ENCODE measurements around the gene CAPN12.

The CAPN12 gene

GRCh38 chr19:38692458-38693379, 51.6 kb downstream of the CAPN12 start:
- no peak for DNase-seq (ENCODE audit: insufficient read length, low spot score)
- TF ChIP-seq POLR2A (IDR thresholded peaks at IDR 0.05; ENCODE audit: low read depth, low read length) (no peak), SPI1 (IDR thresholded peaks at IDR 0.05; ENCODE audit: low read depth, low read length) (0 out of 2 replicates have a peak, but pooled peaks have one; percentile 34), POLR2AphosphoS5 (IDR thresholded peaks at IDR 0.05; ENCODE audit: low read depth, low read length) (no peak), PAX5 (IDR thresholded peaks at IDR 0.05; ENCODE audit: insufficient read depth, low read length, severe bottlenecking) (no peak), POU2F2 (IDR thresholded peaks at IDR 0.05; ENCODE audit: low read depth, low read length) (no peak), TAF1 (IDR thresholded peaks at IDR 0.05; ENCODE audit: low read depth, low read length) (no peak)
- no peak for FAIRE-seq

GRCh38 chr19:38691938-38692457, 52.3 kb downstream of the CAPN12 start:
- TF ChIP-seq TAF1 (IDR thresholded peaks at IDR 0.05; ENCODE audit: low read depth, low read length) (no peak), POLR2A (IDR thresholded peaks at IDR 0.05; ENCODE audit: low read depth, low read length) (no peak), POU2F2 (IDR thresholded peaks at IDR 0.05; ENCODE audit: low read depth, low read length) (no peak), PAX5 (IDR thresholded peaks at IDR 0.05; ENCODE audit: insufficient read depth, low read length, severe bottlenecking) (no peak), SPI1 (IDR thresholded peaks at IDR 0.05; ENCODE audit: low read depth, low read length) (no peak), POLR2AphosphoS5 (IDR thresholded peaks at IDR 0.05; ENCODE audit: low read depth, low read length) (no peak)
- FAIRE-seq (no peak), DNase-seq (ENCODE audit: insufficient read length, low spot score) (no peak)

- FAIRE-seq (no peak), DNase-seq (ENCODE audit: insufficient read length, low spot score) (no peak)
Measured at GRCh38 chr19:38690832-38691231, 53.4 kb downstream of the CAPN12 start.

GRCh38 chr19:38690146-38690545, 54.1 kb downstream of the CAPN12 start:
- DNase-seq (ENCODE audit: insufficient read length, low spot score), result no peak
- no peak for FAIRE-seq
- TF ChIP-seq PAX5 (IDR thresholded peaks at IDR 0.05; ENCODE audit: insufficient read depth, low read length, severe bottlenecking) (no peak), SPI1 (IDR thresholded peaks at IDR 0.05; ENCODE audit: low read depth, low read length) (no peak), POLR2A (IDR thresholded peaks at IDR 0.05; ENCODE audit: low read depth, low read length) (no peak), POLR2AphosphoS5 (IDR thresholded peaks at IDR 0.05; ENCODE audit: low read depth, low read length) (no peak), POU2F2 (IDR thresholded peaks at IDR 0.05; ENCODE audit: low read depth, low read length) (no peak), TAF1 (IDR thresholded peaks at IDR 0.05; ENCODE audit: low read depth, low read length) (no peak)

More at GRCh38 chr19:38690832-38691231, 53.4 kb downstream of the CAPN12 start:
- TF ChIP-seq PAX5 (IDR thresholded peaks at IDR 0.05; ENCODE audit: insufficient read depth, low read length, severe bottlenecking) (no peak), TAF1 (IDR thresholded peaks at IDR 0.05; ENCODE audit: low read depth, low read length) (no peak), POU2F2 (IDR thresholded peaks at IDR 0.05; ENCODE audit: low read depth, low read length) (no peak)

- DNase-seq (ENCODE audit: insufficient read length, low spot score) (no peak), FAIRE-seq (no peak)
- TF ChIP-seq SPI1 (IDR thresholded peaks at IDR 0.05; ENCODE audit: low read depth, low read length) (no peak), POLR2AphosphoS5 (IDR thresholded peaks at IDR 0.05; ENCODE audit: low read depth, low read length) (no peak), PAX5 (IDR thresholded peaks at IDR 0.05; ENCODE audit: insufficient read depth, low read length, severe bottlenecking) (no peak), TAF1 (IDR thresholded peaks at IDR 0.05; ENCODE audit: low read depth, low read length) (no peak)
Measured at GRCh38 chr19:38687837-38688378, 56.4 kb downstream of the CAPN12 start.

- TF ChIP-seq POU2F2 (IDR thresholded peaks at IDR 0.05; ENCODE audit: low read depth, low read length), result 0 out of 2 replicates have a peak, but pooled peaks have one; percentile 10
- no peak for TF ChIP-seq SPI1 (IDR thresholded peaks at IDR 0.05; ENCODE audit: low read depth, low read length)
- DNase-seq (ENCODE audit: insufficient read length, low spot score), result no peak
- peak; percentile 26 for FAIRE-seq
Measured at GRCh38 chr19:38686530-38686888, 57.8 kb downstream of the CAPN12 start.

- no peak for DNase-seq (ENCODE audit: insufficient read length, low spot score)
- no peak for FAIRE-seq
- no peak for TF ChIP-seq SPI1 (IDR thresholded peaks at IDR 0.05; ENCODE audit: low read depth, low read length)
- TF ChIP-seq TAF1 (IDR thresholded peaks at IDR 0.05; ENCODE audit: low read depth, low read length), result no peak
- TF ChIP-seq POU2F2 (IDR thresholded peaks at IDR 0.05; ENCODE audit: low read depth, low read length), result peak; percentile 7; the same call in 1 of the 2 replicates
Measured at GRCh38 chr19:38685666-38686529, 58.4 kb downstream of the CAPN12 start.

- TF ChIP-seq PAX5 (IDR thresholded peaks at IDR 0.05; ENCODE audit: insufficient read depth, low read length, severe bottlenecking) (no peak), SPI1 (IDR thresholded peaks at IDR 0.05; ENCODE audit: low read depth, low read length) (no peak), POU2F2 (IDR thresholded peaks at IDR 0.05; ENCODE audit: low read depth, low read length) (no peak)
- no peak for FAIRE-seq
- no peak for DNase-seq (ENCODE audit: insufficient read length, low spot score)
Measured at GRCh38 chr19:38684862-38685665, 59.2 kb downstream of the CAPN12 start.
